Limb (tissue), 2 donors: Measurements from ENCODE around the gene KDM4B.
A peak's percentile ranks its signal among the peaks of the same experiment; 100 is the strongest.

Source experiments
- DNase-seq, 2 donors: peaks; one replicate each; pipeline ENCODE4 v3.0.0-alpha.2; 2016; ENCODE audit errors: extremely low spot score in 2 of 2

Gene KDM4B

DNA sequence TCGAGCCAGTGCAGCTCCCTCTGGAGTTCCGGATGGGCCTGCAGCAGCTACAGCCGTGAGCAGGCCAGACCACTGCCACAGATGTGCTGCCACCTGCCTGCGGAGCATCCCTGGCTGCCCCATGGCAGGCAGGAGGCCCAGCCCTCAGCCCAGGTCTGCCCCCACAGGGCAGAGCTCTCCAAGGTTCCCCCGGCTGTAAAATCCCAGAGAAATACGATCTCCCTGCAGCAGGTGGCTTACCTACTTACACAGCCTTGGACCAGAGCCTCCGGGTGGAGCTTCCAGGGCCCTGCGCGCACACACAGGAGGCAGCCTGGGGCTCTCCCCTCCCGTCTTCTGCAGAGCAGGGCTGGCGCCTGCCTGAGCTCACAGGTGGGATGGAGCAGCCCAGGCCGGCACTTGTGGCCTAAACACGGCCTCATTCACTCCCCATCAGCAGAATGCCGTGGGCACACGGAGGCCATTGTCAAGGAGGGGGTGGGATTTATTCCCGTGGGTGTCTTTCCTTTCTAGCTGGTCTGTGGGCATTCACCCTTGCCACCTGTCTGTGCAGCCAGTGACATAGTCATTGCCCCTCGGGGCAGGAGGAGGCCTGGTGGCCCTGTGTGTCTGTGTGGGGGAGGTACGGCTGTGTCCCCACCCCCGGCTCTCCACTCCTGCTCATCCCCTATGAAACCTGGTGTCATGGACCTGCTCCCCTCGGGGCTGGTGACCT, 118.0 kb downstream of the KDM4B start:
- DNase-seq, result no peak

DNA sequence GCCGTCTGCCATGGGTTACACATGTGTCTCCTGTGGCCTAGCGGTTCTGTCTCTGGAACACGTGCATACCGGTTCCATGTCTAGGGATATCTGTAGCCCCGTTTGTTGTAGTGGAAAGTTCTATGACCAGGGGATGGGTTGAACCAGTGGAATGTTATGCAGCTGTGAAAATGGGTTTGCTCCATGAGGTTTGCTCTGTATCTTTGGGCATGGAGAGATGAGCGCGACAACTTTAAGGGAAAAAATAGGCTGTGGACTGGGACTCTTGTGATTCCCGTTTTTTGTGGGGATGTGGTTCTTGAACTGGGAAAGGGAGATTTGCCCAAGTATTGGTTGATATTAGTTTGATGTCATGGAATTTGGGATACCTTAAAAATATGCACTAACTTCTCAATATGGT, 120.4 kb downstream of the KDM4B start:
- no peak for DNase-seq

DNA sequence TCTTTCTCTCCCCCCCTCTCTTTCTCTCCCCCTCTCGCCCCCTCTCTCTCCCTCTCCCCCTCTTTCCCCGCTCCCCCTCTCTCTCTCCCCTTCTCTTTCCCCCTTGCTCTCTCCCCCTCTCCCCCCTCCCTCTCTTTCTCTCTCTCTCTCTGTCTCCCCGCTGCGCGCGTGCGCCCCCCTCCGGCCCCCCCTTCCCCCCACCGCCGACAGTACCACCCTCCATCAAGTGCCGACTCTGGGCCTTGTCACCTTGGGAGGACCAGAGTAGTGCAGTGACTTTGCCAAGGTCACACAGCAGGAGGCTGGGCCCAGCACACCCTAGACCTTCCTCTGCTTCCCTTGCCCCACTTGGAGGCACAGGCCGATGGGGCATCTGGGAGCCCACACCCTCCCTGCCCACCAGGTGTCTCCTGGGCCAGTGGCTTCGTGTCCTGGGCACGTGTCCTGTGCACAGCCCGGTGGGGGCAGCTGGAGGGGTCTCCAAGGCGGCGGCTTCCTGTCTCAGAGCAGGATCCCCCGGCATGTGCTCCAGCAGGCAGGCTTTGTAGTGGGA, 121.6 kb downstream of the KDM4B start:
- DNase-seq, result no peak

GRCh38 chr19:5091018-5091683, 122.2 kb downstream of the KDM4B start:
- DNase-seq, result peak; percentile 20 to 72

DNA sequence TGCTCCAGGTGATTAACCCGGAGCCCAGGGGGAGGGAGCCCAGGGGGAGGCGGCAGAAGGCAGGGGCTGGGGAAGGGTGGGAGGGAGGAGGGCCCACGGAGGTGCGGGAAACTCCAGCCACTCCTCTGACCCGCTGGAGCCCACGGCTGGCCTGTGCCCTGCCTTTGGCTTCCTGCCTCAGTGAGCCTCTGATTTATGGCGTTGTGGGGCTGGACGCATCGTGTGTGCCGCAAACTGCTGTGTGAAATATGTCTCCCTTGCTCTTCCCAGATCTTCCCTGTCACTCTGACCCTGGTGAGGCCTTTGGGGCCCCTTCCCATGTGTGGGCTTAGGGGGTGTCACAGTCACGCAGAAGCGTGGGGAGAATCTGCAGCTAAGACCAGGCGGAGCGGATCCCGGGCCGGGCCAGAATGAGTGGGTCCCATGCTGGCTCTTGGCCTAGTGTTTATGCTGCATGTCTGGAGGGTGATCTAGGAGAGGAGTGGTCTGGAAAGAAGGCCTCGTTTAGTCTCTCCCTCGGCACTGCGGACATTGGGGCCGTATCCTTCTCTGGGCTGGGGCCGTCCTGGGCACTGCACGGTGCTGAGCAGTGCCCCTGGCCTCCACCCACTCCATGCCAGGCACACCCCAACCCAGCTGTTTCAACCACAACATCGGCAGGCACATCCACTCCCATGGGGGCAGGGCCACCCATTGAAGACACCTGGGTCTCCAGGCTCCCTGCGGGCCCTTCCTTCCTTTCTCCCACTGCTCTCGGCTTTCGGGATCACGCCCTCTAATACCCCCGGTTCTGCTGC, 123.0 kb downstream of the KDM4B start:
- peak; percentile 8 to 57 for DNase-seq

DNA sequence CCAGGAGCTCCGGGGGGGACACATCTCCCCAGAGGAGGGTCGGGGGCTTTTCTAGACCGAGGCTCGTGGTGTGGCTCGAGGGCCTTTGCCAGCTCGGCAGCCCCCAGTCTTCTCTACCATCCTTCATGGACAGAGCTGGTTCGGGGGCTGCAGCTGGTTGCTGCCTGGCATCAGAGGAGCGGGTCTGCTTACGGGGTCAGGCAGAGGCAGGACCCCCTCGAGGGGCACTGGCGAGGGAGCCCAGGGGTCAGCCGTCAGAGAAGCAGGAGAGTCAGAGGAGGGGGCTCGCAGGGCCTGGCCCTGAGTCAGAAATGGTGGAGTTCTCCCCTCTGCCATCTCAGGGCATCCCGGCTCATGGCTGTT, 123.5 kb downstream of the KDM4B start:
- no peak for DNase-seq

DNA sequence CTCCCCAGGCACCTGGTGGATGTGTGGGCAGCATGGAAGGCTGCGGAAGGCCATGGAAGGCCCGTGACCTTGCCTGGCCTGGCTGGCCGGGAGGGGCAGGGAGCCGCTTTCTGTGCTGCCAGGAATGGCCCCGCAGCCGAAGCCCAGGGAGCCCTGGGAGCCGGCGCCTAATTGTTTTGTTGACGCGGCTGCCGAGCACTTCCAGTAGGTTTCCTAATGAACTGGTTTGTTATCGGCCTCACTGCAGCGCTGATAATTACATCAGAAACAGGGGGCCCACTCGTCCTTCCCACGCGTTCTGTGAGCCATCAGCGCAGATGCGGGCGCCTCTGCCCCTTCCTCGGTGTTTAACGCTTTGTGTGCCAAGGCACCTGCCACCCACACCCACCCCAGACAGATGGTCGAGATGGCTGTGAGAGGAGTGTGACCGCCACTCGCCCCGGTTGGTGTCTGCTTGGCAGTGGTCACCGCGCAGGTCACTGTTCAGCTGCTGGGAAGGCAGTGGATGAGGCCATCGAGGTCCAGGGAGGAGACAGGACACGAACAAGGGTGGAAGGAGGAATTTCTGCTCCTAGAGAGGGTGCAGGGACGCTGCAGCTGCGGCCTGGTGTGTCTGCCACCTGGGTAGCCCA, 124.5 kb downstream of the KDM4B start:
- peak in 1 of 2 donors; percentile 47 for DNase-seq

GRCh38 chr19:5093948-5094718, 125.2 kb downstream of the KDM4B start:
- peak in 1 of 2 donors; percentile 45 for DNase-seq

DNA sequence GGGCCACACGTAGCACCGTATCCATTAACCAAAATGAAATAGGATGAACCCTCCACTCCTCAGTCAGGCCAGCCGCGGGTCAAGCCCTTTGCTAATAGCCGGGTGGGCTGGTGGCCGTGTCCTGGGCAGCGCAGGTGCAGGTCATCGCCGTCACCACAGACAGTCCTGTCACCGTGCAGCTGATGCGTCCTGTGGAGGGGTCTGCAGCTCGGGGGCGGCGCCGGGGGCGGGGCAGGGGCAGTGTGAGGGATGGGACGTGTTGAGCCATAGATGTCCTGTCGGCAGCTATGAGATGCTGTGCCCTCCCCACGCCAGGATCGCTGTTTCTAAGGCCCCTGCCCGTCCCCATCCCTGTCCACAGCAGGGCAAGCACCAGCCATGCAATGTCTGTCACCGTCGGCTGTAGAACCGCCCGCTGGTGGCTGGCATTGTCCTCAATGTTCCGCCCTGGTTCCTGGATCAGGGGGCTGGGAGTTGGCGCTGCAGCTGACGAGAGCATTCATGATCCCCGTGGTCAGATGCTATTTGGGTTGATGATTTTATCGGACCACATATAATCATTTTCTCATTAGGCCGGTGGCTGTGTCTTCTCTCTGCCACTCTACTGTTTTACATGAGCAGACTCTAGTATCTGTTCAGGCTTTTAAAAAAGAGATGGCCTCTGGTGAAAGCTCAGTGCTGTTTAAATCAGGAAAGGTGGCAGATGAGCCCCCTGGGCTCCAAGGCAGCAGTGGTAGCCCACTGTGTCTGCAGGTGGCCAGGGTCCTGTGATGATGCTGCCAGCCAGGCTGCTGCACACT, 126.1 kb downstream of the KDM4B start:
- no peak for DNase-seq

DNA sequence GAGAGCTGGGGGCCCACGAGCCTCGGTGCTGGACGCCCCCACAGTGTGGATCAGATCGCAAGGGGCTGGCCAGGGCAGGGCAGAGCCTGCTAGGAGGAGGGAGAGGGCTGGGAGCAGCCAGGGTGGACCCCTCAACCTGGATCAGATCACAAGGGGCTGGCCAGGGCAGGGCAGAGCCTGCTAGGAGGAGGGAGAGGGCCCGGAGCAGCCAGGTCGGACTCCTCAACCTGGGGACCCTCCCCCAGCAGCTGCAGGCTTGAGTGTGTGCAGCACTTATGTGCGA, 126.6 kb downstream of the KDM4B start:
- no peak for DNase-seq

GRCh38 chr19:5096536-5096935, 127.6 kb downstream of the KDM4B start:
- DNase-seq, result no peak

- DNase-seq, result no peak
These were observed 128.5 kb downstream of the KDM4B start for GRCh38 chr19:5097331-5097930.

GRCh38 chr19:5097959-5098623, 129.2 kb downstream of the KDM4B start:
- no peak for DNase-seq

DNA sequence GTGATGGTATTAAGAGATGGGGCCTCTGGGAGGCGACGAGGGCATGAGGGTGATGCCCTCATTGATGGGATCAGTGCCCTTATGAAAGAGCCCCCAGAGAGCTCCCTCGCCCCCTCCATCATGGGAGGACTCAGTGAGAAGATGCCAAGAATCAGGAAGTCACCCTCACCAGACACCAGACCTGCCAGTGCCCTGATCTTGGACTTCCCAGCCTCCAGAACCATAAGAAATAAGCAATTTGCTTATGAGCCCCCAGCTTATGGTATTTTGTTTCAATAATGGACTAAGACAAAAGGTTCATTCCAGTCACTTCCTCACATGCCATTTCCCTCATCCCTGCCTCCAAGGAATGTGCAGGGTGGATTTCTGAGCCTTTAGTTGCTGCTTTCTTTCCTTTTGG, 129.7 kb downstream of the KDM4B start:
- DNase-seq, result no peak

DNA sequence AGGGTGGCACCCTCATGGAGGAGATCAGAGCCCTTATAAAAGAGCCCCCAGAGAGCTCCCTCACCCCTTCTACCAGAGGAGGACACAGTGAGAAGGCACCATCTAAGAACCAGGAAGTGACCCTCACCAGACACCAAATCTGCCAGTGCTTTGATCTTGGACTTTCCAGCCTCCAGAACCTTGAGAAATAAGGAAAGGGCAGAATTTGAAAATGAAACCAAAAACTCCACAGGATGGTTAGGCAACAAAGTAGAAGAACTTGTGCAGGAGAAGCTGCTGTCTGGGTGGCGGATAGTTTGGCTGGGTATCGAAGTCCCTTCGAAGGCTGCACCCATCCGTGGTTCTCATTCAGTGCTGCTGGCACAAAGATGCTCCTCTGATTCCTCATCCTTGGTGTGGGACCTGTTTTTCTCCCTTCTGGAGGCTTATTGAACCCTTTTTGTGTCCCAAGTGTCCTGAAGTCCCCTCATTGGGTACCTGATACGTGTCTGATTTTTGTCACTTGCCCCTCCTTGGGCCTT, 130.8 kb downstream of the KDM4B start:
- DNase-seq, result no peak

GRCh38 chr19:5101871-5102270, 133.0 kb downstream of the KDM4B start:
- DNase-seq, result no peak

DNA sequence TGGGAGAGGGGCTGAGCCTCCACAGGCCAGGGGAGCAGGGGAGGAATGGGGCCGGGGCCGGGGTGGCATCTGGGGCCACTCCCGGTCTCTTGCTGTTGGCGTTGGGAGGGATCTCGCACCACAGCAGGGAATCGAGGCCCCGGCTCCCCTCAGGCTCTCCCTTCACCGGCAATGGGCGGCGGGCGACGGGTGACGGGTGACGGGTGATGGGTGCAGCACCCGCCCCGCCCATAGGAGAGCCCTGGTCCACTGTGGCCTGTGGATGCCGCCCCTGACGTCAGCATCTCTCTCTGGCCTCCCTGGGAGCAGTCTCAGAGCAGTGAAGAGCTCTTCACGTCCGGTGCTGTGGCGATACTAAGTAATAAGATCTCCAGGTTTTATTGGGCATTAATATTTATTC, 133.6 kb downstream of the KDM4B start:
- DNase-seq, result no peak

- DNase-seq, result peak; percentile 36 to 68
These were observed 134.3 kb downstream of the KDM4B start for GRCh38 chr19:5103061-5103701.
